HepG2 (cell line): ENCODE data around the gene OR1F1. TPM values are rescaled to one million over a fixed set of nuclear protein-coding genes. Genes with fewer than 3 reads are reported as not detected.

Experiments
- DMAP1 ChIP-seq: IDR thresholded peaks from 2 replicates; pipeline ENCODE4 v1.6.1; 2016
- GABPA ChIP-seq, 2 experiments: IDR thresholded peaks; 2 replicates each; pipeline ENCODE4 v1.6.1; 2011 to 2016; ENCODE audit warnings: low read depth in 2 of 2, low read length in 1 of 2, missing biosample characterization in 1 of 2, missing genetic modification characterization in 1 of 2
- GRHL1 ChIP-seq: sonication (generic); formaldehyde crosslinking; conservative IDR thresholded peaks from 2 replicates; pipeline ENCODE4 v1.8.0; 2022; ENCODE audit warnings: missing genetic modification reagents
- IKZF4 ChIP-seq: sonication (generic); formaldehyde crosslinking; IDR thresholded peaks from 2 replicates; pipeline ENCODE4 v1.5.1; 2020; ENCODE audit warnings: borderline replicate concordance, mild to moderate bottlenecking, low read depth, missing genetic modification reagents; ENCODE audit errors: not compliant biosample characterization
- KLF15 ChIP-seq: sonication (generic); formaldehyde crosslinking; IDR thresholded peaks from 2 replicates; pipeline ENCODE4 v1.8.1; 2023; ENCODE audit warnings: borderline replicate concordance, mild to moderate bottlenecking, inconsistent platforms, missing genetic modification reagents, mixed read lengths
- NR2C2 ChIP-seq: sonication (generic); formaldehyde crosslinking; IDR thresholded peaks from 2 replicates; pipeline ENCODE4 v1.4.0; 2020; ENCODE audit warnings: missing genetic modification reagents, mild to moderate bottlenecking, moderate library complexity, borderline replicate concordance
- PAXIP1 ChIP-seq: sonication (generic); formaldehyde crosslinking; conservative IDR thresholded peaks from 2 replicates; pipeline ENCODE4 v1.4.0; 2020; ENCODE audit warnings: mild to moderate bottlenecking, missing genetic modification reagents, moderate library complexity
- RFX3 ChIP-seq: IDR thresholded peaks from 2 replicates; pipeline ENCODE4 v1.6.1; 2016; ENCODE audit warnings: missing biosample characterization, missing genetic modification reagents
- SOX13 ChIP-seq, 3 experiments: fragments of 450-650 bp in 1 of 3; sonication (generic) in 1 of 3; formaldehyde crosslinking in 1 of 3; IDR thresholded peaks in 2 of 3; conservative IDR thresholded peaks in 1 of 3; 2 replicates each; pipeline versions ENCODE4 v1.5.0 to v1.6.1; 2016 to 2020; ENCODE audit warnings: antibody characterized with exemption in 1 of 3, mild to moderate bottlenecking in 1 of 3, missing compliant biosample characterization in 1 of 3, missing genetic modification reagents in 1 of 3, moderate library complexity in 1 of 3
- ZNF121 ChIP-seq: sonication (generic); formaldehyde crosslinking; IDR thresholded peaks from 2 replicates; pipeline ENCODE4 v1.5.0; 2020; ENCODE audit warnings: mild to moderate bottlenecking, missing genetic modification reagents
- ZNF260 ChIP-seq: sonication (generic); formaldehyde crosslinking; IDR thresholded peaks from 2 replicates; pipeline ENCODE4 v1.4.0; 2020; ENCODE audit warnings: missing genetic modification reagents, low read depth, mild to moderate bottlenecking, borderline replicate concordance
- ZNF33B ChIP-seq: sonication (generic); formaldehyde crosslinking; IDR thresholded peaks from 2 replicates; pipeline ENCODE4 v1.5.1; 2020; ENCODE audit warnings: mild to moderate bottlenecking, missing genetic modification reagents
- polyA plus RNA-seq, 8 experiments: library from polyadenylated mRNA; depleted of rRNA in 3 of 8; stranded (reverse) in 7 of 8; unstranded in 1 of 8; fragments of >200 nt; fragmentation: Illumina TruSeq in 4 of 8; extraction: Trizol in 4 of 8; gene quantifications; 2 replicates each; pipeline versions ENCODE4 v1.2.1 to v1.2.3, GENCODE V29; 2011 to 2016; ENCODE audit warnings: low read depth in 4 of 8, missing spikeins in 1 of 8, mixed read lengths in 1 of 8; ENCODE audit not compliant: insufficient read depth in 1 of 8
- total RNA-seq, 5 experiments: library from RNA; depleted of rRNA; stranded (reverse); fragments of >200 nt; fragmentation: Illumina TruSeq; extraction: Trizol; gene quantifications; 2 replicates each; pipeline ENCODE4 v1.2.3, GENCODE V29; 2016; ENCODE audit warnings: low read depth in 1 of 5
- TF ChIP-seq, protein P1 (sequence below): sonication (generic); formaldehyde crosslinking; IDR thresholded peaks from 2 replicates; pipeline ENCODE4 v1.4.0; 2020; ENCODE audit warnings: mild to moderate bottlenecking, missing genetic modification reagents
- TF ChIP-seq, protein P2 (sequence below): sonication (generic); formaldehyde crosslinking; IDR thresholded peaks from 2 replicates; pipeline ENCODE4 v1.4.0; 2020; ENCODE audit warnings: missing genetic modification reagents

Gene OR1F1
- total and polyA plus RNA-seq, 2 of the 13 experiments (the other 11 are each of a cell fraction or from before 2014, with no cell fraction given), result 0.90 TPM; not detected in 1

GRCh38 chr16:3158510-3159314 is 29.3 kb upstream of the OR1F1 start (continued):
- TF ChIP-seq ZNF33B, result no peak
- TF ChIP-seq, protein P1, sequence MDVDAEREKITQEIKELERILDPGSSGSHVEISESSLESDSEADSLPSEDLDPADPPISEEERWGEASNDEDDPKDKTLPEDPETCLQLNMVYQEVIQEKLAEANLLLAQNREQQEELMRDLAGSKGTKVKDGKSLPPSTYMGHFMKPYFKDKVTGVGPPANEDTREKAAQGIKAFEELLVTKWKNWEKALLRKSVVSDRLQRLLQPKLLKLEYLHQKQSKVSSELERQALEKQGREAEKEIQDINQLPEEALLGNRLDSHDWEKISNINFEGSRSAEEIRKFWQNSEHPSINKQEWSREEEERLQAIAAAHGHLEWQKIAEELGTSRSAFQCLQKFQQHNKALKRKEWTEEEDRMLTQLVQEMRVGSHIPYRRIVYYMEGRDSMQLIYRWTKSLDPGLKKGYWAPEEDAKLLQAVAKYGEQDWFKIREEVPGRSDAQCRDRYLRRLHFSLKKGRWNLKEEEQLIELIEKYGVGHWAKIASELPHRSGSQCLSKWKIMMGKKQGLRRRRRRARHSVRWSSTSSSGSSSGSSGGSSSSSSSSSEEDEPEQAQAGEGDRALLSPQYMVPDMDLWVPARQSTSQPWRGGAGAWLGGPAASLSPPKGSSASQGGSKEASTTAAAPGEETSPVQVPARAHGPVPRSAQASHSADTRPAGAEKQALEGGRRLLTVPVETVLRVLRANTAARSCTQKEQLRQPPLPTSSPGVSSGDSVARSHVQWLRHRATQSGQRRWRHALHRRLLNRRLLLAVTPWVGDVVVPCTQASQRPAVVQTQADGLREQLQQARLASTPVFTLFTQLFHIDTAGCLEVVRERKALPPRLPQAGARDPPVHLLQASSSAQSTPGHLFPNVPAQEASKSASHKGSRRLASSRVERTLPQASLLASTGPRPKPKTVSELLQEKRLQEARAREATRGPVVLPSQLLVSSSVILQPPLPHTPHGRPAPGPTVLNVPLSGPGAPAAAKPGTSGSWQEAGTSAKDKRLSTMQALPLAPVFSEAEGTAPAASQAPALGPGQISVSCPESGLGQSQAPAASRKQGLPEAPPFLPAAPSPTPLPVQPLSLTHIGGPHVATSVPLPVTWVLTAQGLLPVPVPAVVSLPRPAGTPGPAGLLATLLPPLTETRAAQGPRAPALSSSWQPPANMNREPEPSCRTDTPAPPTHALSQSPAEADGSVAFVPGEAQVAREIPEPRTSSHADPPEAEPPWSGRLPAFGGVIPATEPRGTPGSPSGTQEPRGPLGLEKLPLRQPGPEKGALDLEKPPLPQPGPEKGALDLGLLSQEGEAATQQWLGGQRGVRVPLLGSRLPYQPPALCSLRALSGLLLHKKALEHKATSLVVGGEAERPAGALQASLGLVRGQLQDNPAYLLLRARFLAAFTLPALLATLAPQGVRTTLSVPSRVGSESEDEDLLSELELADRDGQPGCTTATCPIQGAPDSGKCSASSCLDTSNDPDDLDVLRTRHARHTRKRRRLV (CRISPR knock-in tag), result no peak
- no peak; the same call in 1 of the 2 replicates for TF ChIP-seq NR2C2 (CRISPR knock-in tag)
- no peak for TF ChIP-seq ZNF260
- TF ChIP-seq PAXIP1 (CRISPR knock-in tag), result no peak; the same call in 1 of the 2 replicates
- TF ChIP-seq DMAP1 (CRISPR knock-in tag), result peak; percentile 56
- TF ChIP-seq, protein P2, sequence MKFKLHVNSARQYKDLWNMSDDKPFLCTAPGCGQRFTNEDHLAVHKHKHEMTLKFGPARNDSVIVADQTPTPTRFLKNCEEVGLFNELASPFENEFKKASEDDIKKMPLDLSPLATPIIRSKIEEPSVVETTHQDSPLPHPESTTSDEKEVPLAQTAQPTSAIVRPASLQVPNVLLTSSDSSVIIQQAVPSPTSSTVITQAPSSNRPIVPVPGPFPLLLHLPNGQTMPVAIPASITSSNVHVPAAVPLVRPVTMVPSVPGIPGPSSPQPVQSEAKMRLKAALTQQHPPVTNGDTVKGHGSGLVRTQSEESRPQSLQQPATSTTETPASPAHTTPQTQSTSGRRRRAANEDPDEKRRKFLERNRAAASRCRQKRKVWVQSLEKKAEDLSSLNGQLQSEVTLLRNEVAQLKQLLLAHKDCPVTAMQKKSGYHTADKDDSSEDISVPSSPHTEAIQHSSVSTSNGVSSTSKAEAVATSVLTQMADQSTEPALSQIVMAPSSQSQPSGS (CRISPR knock-in tag), result no peak
- no peak for TF ChIP-seq GABPA (IDR thresholded peaks at IDR 0.05; ENCODE audit: low read depth, low read length)
- TF ChIP-seq GABPA (CRISPR knock-in tag; IDR thresholded peaks at IDR 0.05; ENCODE audit: low read depth), result no peak; the same call in 1 of the 2 replicates
- no peak for TF ChIP-seq IKZF4 (CRISPR knock-in tag)
- no peak for TF ChIP-seq KLF15 (CRISPR knock-in tag)
- TF ChIP-seq SOX13 (IDR thresholded peaks at IDR 0.05), result no peak
- TF ChIP-seq SOX13 (CRISPR knock-in tag; conservative IDR thresholded peaks at IDR 0.05 in 1 of 2, IDR thresholded peaks at IDR 0.05 in 1 of 2), result 0 out of 4 replicates have a peak, but pooled peaks of 1 of the 2 experiments have one; percentile 6
- TF ChIP-seq ZNF121 (CRISPR knock-in tag), result 0 out of 2 replicates have a peak, but pooled peaks have one; percentile 7
- TF ChIP-seq GRHL1 (CRISPR knock-in tag), result no peak
- no peak for TF ChIP-seq RFX3
